GM15510 (cell line): Measurements from ENCODE around the gene ELMO1.

ENCODE experiments used
- POLR2A ChIP-seq: IDR thresholded peaks from 3 replicates; pipeline ENCODE4 v1.6.1; 2011; ENCODE audit warnings: borderline replicate concordance; ENCODE audit not compliant: insufficient read length; ENCODE audit errors: extremely low read depth

ELMO1 gene

DNA sequence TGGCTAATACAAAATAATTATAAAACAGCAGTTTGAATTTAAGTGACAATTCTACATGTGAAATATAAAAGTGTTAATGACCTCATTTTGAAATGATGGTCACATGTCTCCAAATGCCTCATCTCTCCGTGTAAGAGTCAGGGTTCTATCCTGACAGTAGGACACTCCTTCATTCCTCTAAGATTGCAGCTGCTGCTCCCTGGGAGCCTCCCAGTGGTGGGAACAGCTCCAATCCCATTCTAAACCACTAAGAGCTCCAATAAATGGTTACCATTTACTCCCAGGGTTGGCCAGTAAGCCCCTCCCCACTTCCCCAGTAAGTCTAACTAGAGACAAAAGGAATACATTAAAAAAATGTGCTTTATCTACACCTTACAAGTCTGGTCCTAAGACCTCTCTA is 379.8 kb downstream of the ELMO1 start:
- no peak for TF ChIP-seq POLR2A

DNA sequence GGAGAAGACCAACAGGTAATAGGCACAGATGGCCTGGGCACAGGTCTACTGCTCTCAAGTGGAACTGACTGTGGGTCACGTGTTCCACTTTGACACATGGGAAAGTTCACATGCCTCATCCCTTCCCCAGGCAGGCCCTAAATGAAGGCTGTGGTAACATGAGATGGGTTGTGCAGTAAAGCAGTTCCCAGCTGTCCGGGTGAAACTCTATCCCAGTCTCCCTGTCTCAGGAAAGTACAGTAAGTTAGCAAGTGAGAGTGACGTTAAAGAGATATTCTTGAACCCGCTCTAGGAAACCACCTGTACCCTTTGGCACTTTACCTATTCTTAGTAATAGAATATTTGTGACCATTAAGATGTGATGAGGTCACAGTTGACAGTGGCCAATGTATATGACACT is 380.6 kb downstream of the ELMO1 start:
- no peak for TF ChIP-seq POLR2A

DNA sequence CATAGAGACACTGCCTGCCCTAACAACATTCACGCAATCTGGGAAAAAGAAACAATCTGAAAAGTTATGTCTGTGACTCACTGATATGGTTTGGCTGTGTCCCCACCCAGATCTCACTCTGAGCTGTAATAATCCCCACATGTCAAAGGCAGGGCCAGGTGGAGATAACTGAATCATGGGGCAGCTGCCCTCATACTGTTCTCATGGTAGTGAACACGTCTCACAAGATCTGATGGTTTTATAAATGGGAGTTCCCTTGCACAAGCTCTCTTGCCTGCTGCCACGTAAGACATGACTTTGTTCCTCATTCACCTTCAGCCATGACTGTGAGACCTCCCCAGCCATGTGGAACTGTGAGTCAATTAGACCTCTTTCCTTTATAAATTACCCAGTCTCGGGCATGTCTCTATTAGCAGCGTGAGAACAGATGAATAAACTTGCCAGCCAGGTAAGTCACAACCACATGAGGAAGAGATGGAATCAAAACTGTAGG is 382.8 kb downstream of the ELMO1 start:
- no peak for TF ChIP-seq POLR2A

DNA sequence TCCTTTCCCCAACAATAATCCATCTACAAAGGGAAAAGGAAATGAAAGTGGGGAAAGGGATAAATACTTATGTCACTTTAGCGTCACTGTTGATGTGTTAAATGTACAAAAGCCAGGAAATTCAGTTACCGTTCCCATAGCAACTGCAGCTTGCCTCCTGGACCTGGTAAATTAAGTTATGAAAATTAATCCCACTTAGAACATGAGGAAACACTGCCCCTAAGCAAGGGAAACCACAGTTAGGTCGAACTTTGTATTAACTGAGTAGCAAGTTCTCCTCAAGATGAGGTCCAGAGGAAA is 386.2 kb downstream of the ELMO1 start:
- no peak for TF ChIP-seq POLR2A

DNA sequence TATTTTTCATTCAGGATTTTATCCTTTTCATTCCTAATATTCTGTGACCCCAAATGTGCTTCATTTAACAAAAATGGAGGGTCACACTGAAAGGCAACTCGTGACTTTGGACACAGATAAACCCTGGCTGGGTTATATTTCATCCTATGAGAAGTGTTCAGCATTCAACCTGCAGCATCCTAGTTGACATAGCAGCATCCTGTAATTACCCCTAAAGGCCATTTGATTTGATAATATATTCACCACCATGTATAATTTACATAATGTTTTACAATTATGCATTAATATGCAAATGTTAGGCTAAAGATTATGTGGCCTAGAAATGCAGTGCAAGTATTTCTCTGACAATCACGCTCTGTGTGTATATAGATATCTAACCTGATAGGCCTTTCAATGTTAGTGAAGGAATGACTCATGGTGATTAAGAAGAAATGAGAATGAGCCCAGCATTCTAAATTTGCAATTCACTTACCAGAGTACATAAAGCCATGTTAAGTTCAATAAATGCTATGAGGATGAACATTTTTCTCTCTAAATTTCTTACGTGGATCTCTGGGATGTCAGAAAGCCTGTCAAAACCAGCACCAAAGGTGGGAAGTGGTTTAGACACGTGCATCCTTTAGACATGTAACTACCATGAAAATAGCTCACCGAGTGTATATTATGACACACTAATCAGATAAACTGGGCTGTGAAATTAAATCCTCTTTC is 386.7 kb downstream of the ELMO1 start:
- TF ChIP-seq POLR2A: no peak

DNA sequence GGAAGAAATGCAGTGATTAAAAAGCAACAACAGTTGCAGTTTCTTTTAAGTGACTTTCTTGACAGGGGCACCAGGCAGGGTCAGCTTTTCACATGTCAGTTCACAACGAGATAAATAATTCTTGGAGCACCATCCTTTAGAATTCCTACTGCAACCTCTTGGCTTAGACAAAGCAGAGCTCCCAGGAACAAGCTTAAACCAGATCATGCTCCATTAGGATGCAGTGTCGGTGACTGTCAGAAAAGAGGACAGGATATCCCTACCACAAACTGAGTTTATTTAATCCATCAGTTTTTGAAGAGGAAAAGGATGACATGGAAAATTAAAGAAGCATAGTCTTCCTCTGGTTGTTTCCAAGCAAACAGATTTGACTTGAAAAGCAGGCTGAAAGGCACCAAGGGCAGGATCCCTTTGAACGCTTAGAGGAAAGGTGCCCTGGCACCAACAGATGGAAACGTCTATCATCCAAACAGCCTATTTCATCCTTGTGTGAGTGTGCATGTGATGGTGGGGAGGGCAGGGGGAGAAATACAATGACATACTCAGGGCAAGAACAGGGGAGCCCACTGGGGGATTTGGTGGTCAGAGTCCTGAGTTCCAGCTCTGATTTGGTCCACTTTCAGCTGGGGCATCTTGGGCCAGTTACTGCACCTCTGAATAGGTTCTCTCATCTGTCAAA is 392.3 kb downstream of the ELMO1 start:
- TF ChIP-seq POLR2A: no peak

DNA sequence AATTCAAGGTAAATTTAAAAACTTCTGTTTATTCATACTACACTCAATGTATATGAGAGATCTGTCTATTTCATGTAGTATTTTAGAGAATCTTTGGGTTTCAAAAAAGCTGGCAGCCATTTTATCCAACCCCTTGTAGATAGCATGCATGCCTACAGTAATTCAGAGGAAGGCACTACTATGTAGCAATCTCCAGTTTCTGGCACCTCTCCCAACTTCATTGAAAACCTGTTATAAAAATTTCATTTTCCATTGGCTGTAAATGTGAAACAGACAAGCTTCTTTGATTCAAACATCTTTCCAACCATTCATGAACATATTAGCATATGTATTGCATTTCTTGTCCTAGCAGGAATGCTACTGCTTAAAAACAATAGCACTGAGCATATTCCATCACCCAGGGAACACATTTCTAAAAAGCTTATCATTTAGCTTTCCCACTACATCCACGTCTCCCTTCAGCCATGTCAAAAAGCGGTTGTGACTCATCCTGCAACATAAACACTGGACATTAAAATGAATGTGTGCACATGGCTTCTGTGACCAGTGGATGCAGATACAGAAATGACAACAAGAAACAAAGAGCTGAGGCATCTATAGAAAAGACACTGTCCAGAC is 393.9 kb downstream of the ELMO1 start:
- no peak for TF ChIP-seq POLR2A

DNA sequence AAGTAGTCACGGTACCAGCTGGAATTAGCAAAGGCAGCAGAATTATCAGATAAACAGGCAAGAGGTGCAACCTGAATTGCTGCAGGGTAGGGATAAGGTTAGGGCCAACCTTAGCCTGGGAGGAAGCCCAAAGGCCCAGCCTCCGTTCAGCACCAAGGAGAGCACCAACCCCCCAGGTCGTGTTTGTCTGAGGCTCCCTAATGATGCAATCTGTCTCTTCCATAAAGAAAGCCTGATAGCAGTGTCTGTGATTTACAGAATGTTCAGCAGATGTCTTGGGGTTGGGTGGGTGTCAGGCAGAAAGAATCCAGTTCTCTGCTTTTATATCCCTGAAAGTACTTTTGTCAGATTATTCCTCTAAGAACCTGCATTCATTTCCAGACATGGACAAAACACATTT is 396.0 kb downstream of the ELMO1 start:
- no peak for TF ChIP-seq POLR2A

DNA sequence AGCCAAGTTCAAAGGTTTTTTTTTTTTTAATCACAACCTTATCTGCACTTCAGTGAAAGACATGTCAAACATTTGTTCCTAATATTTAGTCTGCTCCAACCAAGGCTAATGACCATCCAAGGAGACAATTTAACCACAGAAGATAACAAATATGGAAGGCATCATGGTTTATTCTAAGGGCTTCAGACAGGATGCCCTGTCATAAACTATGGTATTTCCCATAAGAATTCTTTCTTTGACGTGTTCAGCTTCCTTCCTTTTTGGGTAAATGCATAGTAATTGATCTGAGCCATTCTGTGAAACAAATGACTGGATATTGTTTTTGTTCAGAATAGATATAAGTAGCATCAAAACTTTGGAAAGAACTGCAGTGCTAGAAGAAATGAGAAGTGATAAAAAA is 397.9 kb downstream of the ELMO1 start:
- no peak for TF ChIP-seq POLR2A

DNA sequence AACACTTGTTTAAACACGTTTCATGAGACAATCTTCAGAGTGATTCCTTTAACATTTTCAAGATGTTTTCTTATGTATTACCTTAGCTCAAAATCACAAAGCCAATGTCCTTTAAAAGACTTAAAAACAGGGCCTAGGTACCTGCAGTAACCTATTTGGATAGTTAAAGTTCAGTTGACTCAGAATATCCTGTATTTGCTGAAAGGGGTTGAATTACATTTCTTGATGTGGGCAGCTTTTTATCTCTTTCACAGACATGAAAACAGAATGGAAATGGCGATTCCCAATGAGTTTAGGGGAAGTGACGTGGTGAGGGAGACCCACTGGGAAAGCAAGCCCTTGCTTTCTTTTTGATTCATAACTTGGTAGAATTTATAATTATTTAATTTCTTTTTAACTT is 400.0 kb downstream of the ELMO1 start:
- TF ChIP-seq POLR2A: no peak

DNA sequence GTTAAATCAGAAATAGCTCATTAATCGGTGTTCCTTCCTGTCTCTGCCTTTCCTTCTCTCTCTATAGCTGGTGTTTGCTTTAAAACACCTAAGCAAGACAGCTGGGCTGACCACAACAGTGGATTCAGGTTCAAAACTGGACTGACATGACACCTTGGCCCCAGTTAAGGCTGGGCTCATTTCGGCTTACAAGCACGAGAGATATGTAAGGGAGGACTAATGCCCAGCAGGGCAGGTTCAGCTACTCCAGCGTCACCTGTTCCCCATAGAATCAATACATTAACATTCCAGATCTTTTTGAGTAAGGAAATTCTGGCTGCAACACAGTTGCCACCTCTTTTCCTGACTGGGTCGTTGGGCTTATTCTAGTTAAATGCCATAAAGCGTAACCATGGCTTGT is 401.4 kb downstream of the ELMO1 start:
- no peak for TF ChIP-seq POLR2A

DNA sequence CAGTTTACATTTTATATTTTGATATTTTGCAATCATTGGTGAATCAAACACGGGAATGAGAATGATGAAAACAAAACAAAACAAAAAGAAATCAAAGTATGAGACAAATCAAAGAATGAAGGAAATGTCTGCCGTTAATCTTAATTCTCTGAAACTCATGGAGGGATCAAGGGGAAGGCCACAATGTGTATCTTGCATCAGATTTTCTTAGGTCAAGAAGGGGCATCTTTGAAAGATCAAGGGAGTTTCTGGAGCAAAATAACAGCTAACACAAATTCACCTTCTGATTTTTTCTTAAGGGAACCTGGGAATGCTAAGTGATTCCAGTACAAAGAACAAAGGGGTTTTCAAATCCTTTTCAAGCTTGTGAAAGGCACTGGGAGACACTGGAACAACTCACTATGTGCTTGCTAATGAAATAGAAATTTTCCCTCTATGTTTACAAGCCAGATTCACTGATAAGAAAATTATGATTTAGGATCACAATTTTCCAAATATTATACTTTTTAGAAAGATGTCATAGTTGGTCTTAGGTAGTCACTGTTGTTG is 402.1 kb downstream of the ELMO1 start:
- no peak for TF ChIP-seq POLR2A

DNA sequence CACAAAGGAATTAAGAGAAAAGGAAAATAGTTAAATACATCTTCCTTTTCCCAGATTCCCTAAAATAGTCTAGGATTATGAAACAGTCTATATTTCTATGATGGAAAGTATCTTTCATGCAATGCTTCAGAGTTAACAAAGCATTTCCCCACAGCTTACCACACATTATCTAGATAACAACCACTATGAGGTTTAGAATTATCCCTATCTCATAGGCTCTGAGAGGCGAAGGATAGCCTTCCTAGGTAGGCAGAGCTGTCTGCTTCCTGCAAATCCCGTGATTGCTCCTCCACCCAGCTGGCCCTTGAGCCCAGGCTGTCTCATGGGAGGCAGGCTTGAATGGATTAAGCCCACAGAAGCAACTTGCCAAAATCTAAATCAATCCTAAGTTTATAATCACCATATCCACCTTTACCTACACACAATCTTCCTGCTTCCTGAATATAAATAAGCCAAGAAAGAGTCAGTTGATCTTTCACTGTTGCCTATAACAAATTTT is 402.9 kb downstream of the ELMO1 start:
- TF ChIP-seq POLR2A: no peak

DNA sequence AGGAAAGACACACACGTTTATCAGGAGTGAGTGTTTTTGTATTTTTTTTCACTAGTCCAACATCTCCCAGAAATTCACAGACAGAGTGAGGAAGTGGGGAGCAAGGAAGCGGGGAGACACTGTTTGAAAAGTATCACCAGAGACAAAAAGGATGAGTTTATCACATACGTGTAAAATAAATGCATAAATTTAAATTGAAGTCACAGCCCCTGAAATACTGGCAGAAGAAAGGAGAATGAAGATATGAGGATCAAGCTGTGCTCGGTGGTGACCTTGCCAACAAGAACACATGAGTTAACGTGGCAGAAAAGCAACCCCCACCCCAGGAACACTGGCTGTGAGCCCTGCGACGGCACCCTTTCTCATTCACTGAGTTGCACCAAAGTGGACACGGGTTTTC is 407.2 kb downstream of the ELMO1 start:
- no peak for TF ChIP-seq POLR2A

DNA sequence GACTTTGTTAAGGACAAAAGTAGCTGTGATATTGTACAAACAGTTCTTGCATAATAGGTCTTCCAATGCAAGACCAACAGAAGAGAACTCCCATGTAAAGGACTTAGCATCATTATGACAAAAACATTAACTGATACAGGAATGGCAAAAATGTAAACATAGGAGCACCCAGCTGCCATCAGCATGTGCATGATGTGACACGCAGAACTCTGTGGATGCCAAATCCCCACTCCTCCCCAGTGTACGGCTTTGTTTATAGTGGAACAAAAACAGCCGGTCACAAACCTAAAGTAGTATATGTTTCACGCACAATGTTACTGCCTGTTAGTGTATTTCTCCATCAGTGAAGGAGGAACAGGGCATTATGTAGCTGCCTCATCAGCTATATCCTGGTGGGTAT is 408.3 kb downstream of the ELMO1 start:
- TF ChIP-seq POLR2A: no peak

DNA sequence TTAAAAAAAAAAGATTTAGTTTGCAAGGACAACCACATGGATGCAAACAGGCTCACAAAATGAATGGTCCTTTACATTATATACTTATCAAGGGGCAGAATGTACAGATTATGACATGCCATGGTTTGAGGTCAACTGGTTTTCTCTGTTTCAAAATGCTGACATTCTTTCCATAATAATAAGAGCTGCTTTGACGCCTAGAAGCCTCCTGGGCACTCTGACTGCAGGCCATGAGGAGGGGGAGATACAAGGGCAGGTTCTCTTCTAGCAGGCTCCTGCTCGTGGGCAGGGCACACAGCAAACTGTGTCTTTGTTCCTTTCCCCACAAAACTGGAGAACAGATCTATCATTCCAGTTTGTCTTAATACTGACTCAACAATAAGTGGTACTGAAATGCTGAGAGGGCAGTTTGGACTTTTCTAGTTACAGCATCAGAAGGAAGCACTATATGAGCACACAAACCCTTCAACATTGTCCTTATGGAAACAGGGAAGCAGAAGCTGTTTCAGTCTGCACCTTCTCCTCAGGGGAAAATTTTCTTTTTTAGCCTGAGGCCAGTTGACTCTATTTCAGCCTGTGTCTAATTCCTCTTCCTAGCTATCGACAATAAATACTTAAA is 409.4 kb downstream of the ELMO1 start:
- no peak for TF ChIP-seq POLR2A

DNA sequence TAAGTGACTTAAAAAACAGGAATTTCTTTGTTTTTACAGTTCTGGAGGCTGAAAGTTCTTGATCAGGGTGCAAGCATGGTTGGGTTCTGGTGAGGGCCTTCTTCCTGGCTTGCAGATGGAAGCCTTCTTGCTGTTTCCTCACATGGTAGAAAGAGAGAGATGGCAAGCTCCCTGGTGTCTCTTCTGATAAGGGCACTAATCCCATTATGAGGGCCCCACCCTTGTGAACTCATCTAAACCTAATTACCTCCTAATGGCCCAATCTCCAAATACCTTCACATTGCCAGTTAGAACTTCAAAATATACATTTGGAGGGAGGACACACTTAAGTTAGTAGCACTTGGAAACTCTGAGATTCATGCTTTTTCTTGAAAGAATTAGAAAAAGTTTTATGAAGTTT is 410.0 kb downstream of the ELMO1 start:
- TF ChIP-seq POLR2A: no peak
